SKM-1 (cell line): ENCODE results near the gene ABLIM2.

Experiments
- DNase-seq: peaks from one replicate; lab custom pipeline; 2025; ENCODE audit not compliant: unreplicated experiment; lab: John Stamatoyannopoulos, UW

The ABLIM2 gene

GRCh38 chr4:7987148-7987989, 171.2 kb downstream of the ABLIM2 start:
- peak; percentile 73 for DNase-seq

GRCh38 chr4:7985891-7986441, 172.6 kb downstream of the ABLIM2 start:
- DNase-seq = no peak

GRCh38 chr4:7985072-7985471, 173.5 kb downstream of the ABLIM2 start:
- DNase-seq = no peak

- no peak for DNase-seq
Measured at GRCh38 chr4:7984286-7984925, 174.2 kb downstream of the ABLIM2 start.

- no peak for DNase-seq
Measured at GRCh38 chr4:7983296-7983695, 175.3 kb downstream of the ABLIM2 start.

GRCh38 chr4:7981738-7982394, 176.7 kb downstream of the ABLIM2 start:
- DNase-seq = no peak

- no peak for DNase-seq
Measured at GRCh38 chr4:7980036-7980435, 178.6 kb downstream of the ABLIM2 start.

- DNase-seq = no peak
Measured at GRCh38 chr4:7979652-7979968, 179.0 kb downstream of the ABLIM2 start.

- no peak for DNase-seq
Measured at GRCh38 chr4:7978907-7979651, 179.5 kb downstream of the ABLIM2 start.

- DNase-seq = no peak
Measured at GRCh38 chr4:7978489-7978888, 180.1 kb downstream of the ABLIM2 start.

- DNase-seq = no peak
Measured at GRCh38 chr4:7976634-7977033, 182.0 kb downstream of the ABLIM2 start.

- DNase-seq = no peak
Measured at GRCh38 chr4:7976025-7976424, 182.6 kb downstream of the ABLIM2 start.

GRCh38 chr4:7974425-7974824, 184.2 kb downstream of the ABLIM2 start:
- DNase-seq = no peak

- no peak for DNase-seq
Measured at GRCh38 chr4:7973545-7973981, 185.1 kb downstream of the ABLIM2 start.

GRCh38 chr4:7971881-7972500, 186.6 kb downstream of the ABLIM2 start:
- DNase-seq = no peak

GRCh38 chr4:7971159-7971631, 187.4 kb downstream of the ABLIM2 start:
- no peak for DNase-seq

- no peak for DNase-seq
Measured at GRCh38 chr4:7970361-7970946, 188.2 kb downstream of the ABLIM2 start.

- DNase-seq = no peak
Measured at GRCh38 chr4:7968262-7968896, 190.2 kb downstream of the ABLIM2 start.

- DNase-seq = no peak
Measured at GRCh38 chr4:7967501-7968261, 190.9 kb downstream of the ABLIM2 start.
